Astrocyte of the spinal cord (primary cell): ENCODE results near the gene P2RY6.
"Not testable (repeated sequence)": the region's sequence is repeated elsewhere in the genome, so short reads cannot be mapped to it uniquely, and the experiment has no call there.

Experiments used
- DNase-seq: peaks from one replicate; pipeline ENCODE4 v3.0.0; 2011; ENCODE audit warnings: low read depth, low spot score
- H3K4me3 ChIP-seq: 2 replicates; pipeline ENCODE4 v1.5.1; 2011; ENCODE audit warnings: low read depth, mild to moderate bottlenecking, low read length, moderate library complexity
- in situ Hi-C: cut with HindIII; loops from 2 replicates; pipeline ENCODE4 v1.10.0; 2017; ENCODE audit warnings: low sequenced_read_pairs
- TF ChIP-seq, protein P1 (sequence below): IDR thresholded peaks from 2 replicates; pipeline ENCODE4 v1.5.1; 2012; ENCODE audit warnings: low read depth, mild to moderate bottlenecking, low read length, inconsistent platforms

The P2RY6 gene

DNA sequence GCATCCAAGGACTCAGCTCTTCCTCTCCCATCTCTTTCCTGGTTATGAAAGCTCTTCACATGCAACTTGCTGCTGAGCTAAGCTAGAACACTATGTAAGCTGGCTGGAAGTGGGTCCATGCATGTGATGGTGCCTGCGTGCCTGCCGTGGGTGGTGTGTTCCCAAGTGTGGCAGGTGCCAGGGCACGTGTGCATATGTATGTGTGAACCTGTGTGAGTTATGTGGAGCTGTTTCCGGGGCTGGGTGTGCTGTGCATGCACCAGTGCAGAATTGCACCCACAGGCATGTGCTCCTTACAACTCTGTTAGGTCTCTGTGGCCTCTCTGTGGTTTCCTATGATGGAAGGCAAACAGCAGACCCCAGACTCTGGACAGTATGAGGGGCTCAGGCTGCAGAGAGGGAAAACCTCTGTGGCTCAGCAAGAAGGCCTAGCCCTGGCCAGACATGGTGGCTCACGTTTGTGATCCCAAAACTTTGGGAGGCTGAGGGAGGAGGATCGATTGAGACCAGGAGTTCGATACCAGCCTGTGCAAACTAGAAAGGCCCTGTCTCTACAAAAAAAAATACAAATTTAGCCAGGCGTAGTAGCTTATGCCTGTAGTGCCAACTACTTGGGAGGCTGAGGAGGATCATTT lies 4.1 kb upstream of the P2RY6 start:
- no peak for DNase-seq
- in situ Hi-C loops, result no loop called here
- no peak overlapping the region for H3K4me3 ChIP-seq
- TF ChIP-seq, protein P1, sequence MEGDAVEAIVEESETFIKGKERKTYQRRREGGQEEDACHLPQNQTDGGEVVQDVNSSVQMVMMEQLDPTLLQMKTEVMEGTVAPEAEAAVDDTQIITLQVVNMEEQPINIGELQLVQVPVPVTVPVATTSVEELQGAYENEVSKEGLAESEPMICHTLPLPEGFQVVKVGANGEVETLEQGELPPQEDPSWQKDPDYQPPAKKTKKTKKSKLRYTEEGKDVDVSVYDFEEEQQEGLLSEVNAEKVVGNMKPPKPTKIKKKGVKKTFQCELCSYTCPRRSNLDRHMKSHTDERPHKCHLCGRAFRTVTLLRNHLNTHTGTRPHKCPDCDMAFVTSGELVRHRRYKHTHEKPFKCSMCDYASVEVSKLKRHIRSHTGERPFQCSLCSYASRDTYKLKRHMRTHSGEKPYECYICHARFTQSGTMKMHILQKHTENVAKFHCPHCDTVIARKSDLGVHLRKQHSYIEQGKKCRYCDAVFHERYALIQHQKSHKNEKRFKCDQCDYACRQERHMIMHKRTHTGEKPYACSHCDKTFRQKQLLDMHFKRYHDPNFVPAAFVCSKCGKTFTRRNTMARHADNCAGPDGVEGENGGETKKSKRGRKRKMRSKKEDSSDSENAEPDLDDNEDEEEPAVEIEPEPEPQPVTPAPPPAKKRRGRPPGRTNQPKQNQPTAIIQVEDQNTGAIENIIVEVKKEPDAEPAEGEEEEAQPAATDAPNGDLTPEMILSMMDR, result no peak

GRCh38 chr11:73268671-73269271 lies 3.4 kb upstream of the P2RY6 start:
- H3K4me3 ChIP-seq, result no peak overlapping the region
- TF ChIP-seq, protein P1, result no peak
- DNase-seq, result no peak
- in situ Hi-C loops, result no loop called here

- TF ChIP-seq, protein P1, result no peak
- DNase-seq, result no peak
- no peak overlapping the region for H3K4me3 ChIP-seq
These were observed 2.6 kb upstream of the P2RY6 start for GRCh38 chr11:73269459-73270015.

GRCh38 chr11:73270016-73270854 lies 1.9 kb upstream of the P2RY6 start:
- no peak overlapping the region for H3K4me3 ChIP-seq
- in situ Hi-C loops, result no loop called here
- TF ChIP-seq, protein P1, result no peak
- no peak for DNase-seq

More at GRCh38 chr11:73269459-73270015, 2.6 kb upstream of the P2RY6 start:
- in situ Hi-C loops, result no loop called here

GRCh38 chr11:73270855-73271477 lies 1.2 kb upstream of the P2RY6 start:
- no peak for DNase-seq
- in situ Hi-C loops, result no loop called here
- H3K4me3 ChIP-seq, result no peak overlapping the region
- TF ChIP-seq, protein P1, result no peak

- DNase-seq, H3K4me3 ChIP-seq, in situ Hi-C loops: not testable (repeated sequence)
These were observed 666 bp upstream of the P2RY6 start for GRCh38 chr11:73271478-73271865.
